ENCODE results near the gene LLGL2.

DNA sequence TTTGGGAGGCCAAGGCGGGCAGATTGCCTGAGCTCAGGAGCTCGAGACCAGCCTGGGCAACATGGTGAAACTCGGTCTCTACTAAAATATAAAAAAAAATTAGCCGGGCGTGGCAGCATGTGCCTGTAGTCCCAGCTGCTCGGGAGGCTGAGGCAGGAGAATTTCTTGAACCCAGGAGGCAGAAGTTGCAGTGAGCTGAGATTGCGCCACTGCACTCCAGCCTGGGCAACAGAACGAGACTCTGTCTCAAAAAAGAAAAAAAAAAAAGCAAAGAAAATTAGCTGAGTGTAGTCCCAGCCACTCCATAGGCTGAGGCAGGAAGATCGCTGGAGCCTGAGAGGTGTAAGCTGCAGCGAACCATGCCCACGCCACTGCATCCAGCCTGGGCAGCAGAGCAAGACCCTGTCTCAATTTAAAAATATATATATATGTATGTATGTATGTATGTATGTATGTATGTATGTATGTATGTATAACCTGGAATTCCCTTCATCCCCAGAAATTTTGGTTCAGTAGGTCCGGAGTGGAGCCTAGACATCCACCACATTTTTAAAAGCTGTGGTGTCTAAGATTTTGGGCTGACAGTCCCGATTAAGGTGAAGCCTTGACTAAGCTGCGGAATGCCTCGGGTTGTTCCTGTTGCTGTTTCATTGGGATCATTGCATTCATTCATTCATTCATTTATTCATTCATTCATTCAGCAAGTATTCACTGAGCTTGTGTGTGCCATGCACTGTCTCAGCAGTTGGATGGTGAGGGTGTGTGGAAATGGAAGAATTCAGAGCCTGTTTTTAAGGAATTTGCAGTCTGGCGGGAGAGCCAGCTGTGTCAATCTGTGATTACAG, 43.2 kb upstream of the LLGL2 start:
- TF ChIP-seq SIN3A (IDR thresholded peaks at IDR 0.05; ENCODE audit: borderline replicate concordance, insufficient read depth, low read length) (no peak), POLR2AphosphoS5 (IDR thresholded peaks at IDR 0.05; ENCODE audit: low read depth, low read length) (no peak), FOXP2 (optimal IDR thresholded peaks at IDR 0.05; ENCODE audit: borderline replicate concordance, extremely low read depth, extremely low read length, insufficient read depth) (no peak)
- TF ChIP-seq, protein P1, sequence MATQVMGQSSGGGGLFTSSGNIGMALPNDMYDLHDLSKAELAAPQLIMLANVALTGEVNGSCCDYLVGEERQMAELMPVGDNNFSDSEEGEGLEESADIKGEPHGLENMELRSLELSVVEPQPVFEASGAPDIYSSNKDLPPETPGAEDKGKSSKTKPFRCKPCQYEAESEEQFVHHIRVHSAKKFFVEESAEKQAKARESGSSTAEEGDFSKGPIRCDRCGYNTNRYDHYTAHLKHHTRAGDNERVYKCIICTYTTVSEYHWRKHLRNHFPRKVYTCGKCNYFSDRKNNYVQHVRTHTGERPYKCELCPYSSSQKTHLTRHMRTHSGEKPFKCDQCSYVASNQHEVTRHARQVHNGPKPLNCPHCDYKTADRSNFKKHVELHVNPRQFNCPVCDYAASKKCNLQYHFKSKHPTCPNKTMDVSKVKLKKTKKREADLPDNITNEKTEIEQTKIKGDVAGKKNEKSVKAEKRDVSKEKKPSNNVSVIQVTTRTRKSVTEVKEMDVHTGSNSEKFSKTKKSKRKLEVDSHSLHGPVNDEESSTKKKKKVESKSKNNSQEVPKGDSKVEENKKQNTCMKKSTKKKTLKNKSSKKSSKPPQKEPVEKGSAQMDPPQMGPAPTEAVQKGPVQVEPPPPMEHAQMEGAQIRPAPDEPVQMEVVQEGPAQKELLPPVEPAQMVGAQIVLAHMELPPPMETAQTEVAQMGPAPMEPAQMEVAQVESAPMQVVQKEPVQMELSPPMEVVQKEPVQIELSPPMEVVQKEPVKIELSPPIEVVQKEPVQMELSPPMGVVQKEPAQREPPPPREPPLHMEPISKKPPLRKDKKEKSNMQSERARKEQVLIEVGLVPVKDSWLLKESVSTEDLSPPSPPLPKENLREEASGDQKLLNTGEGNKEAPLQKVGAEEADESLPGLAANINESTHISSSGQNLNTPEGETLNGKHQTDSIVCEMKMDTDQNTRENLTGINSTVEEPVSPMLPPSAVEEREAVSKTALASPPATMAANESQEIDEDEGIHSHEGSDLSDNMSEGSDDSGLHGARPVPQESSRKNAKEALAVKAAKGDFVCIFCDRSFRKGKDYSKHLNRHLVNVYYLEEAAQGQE (IDR thresholded peaks at IDR 0.05; ENCODE audit: insufficient read depth in 1 of 2, low read depth in 2 of 2, low read length in 2 of 2) = no peak

Data from PFSK-1 (cell line).